B cell (primary cell): Measurements from ENCODE around the gene TNFRSF12A.
"Not testable (repeated sequence)": the region's sequence is repeated elsewhere in the genome, so short reads cannot be mapped to it uniquely, and the experiment has no call there.

Experiments used
- EZH2 ChIP-seq: IDR thresholded peaks from 2 replicates; pipeline ENCODE4 v1.6.1; 2012; ENCODE audit warnings: borderline replicate concordance, low read depth, mild to moderate bottlenecking, moderate library complexity, low read length; ENCODE audit not compliant: insufficient read depth, poor library complexity, severe bottlenecking
- TF ChIP-seq, protein P1 (sequence below): fragments of 200-600 bp; IDR thresholded peaks from one replicate; pipeline ENCODE4 v1.8.0; 2022; ENCODE audit warnings: antibody characterized with exemption, mild to moderate bottlenecking

DNA sequence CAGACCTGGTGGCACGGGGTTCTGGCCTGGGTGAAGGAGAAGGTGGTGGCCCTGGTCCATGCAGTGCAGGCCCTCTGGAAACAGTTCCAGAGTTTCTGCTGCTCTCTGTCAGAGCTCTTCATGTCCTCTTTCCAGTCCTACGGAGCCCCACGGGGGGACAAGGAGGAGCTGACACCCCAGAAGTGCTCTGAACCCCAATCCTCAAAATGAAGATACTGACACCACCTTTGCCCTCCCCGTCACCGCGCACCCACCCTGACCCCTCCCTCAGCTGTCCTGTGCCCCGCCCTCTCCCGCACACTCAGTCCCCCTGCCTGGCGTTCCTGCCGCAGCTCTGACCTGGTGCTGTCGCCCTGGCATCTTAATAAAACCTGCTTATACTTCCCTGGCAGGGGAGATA, 49.0 kb downstream of the TNFRSF12A start:
- TF ChIP-seq, protein P1, sequence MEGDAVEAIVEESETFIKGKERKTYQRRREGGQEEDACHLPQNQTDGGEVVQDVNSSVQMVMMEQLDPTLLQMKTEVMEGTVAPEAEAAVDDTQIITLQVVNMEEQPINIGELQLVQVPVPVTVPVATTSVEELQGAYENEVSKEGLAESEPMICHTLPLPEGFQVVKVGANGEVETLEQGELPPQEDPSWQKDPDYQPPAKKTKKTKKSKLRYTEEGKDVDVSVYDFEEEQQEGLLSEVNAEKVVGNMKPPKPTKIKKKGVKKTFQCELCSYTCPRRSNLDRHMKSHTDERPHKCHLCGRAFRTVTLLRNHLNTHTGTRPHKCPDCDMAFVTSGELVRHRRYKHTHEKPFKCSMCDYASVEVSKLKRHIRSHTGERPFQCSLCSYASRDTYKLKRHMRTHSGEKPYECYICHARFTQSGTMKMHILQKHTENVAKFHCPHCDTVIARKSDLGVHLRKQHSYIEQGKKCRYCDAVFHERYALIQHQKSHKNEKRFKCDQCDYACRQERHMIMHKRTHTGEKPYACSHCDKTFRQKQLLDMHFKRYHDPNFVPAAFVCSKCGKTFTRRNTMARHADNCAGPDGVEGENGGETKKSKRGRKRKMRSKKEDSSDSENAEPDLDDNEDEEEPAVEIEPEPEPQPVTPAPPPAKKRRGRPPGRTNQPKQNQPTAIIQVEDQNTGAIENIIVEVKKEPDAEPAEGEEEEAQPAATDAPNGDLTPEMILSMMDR, result not testable (repeated sequence)
- not testable (repeated sequence) for TF ChIP-seq EZH2
